Naive thymus-derived CD4-positive, alpha-beta T cell (primary cell): ENCODE data around the gene MYO19. TPM values are rescaled to one million over a fixed set of nuclear protein-coding genes. Genes with fewer than 3 reads are reported as not detected.
"Not testable (repeated sequence)": the region's sequence is repeated elsewhere in the genome, so short reads cannot be mapped to it uniquely, and the experiment has no call there.

Experiments used
- ATAC-seq: fragments of 150-1000 bp; cut with Tn5 transposase; 2 replicates; pipeline ENCODE4 v1.10.0; 2021; ENCODE audit warnings: mild to moderate bottlenecking, moderate library complexity
- CTCF ChIA-PET: fragments of 350-600 bp; sonication (Branson Sonifier 250); formaldehyde crosslinking; loops from one replicate; lab custom pipeline; 2021; ENCODE audit warnings: antibody characterized with exemption; lab: Charles Lee
- POLR2A ChIA-PET: fragments of 350-600 bp; sonication (Branson Sonifier 250); formaldehyde crosslinking; loops from one replicate; lab custom pipeline; 2021; ENCODE audit warnings: antibody characterized with exemption, inconsistent platforms; lab: Charles Lee
- DNase-seq, 9 donors: peaks; one replicate each; pipeline versions ENCODE4 v3.0.0 to v3.0.0-alpha.2; 2020 to 2022; ENCODE audit warnings: mixed read lengths in 1 of 9
- H3K27ac ChIP-seq: one replicate; pipeline ENCODE4 v1.7.0; 2013; ENCODE audit warnings: mild to moderate bottlenecking, low read depth, low read length, moderate library complexity
- H3K27me3 ChIP-seq, 2 donors: one replicate each; pipeline ENCODE4 v1.7.0; 2013; ENCODE audit warnings: low read length in 2 of 2, mild to moderate bottlenecking in 2 of 2, moderate library complexity in 2 of 2; ENCODE audit not compliant: control insufficient read depth in 2 of 2, insufficient read depth in 2 of 2
- H3K36me3 ChIP-seq, 3 experiments: 1 replicate in 2 of 3; 2 replicates in 1 of 3; pipeline ENCODE4 v1.7.0; 2013; ENCODE audit warnings: low read length in 3 of 3, mild to moderate bottlenecking in 3 of 3, moderate library complexity in 1 of 3; ENCODE audit not compliant: insufficient read depth in 3 of 3, control insufficient read depth in 2 of 3
- H3K4me1 ChIP-seq, 2 donors: one replicate each; pipeline ENCODE4 v1.7.0; 2013; ENCODE audit warnings: low read length in 2 of 2, mild to moderate bottlenecking in 2 of 2, moderate library complexity in 1 of 2; ENCODE audit not compliant: control insufficient read depth in 2 of 2, insufficient read depth in 2 of 2
- H3K4me3 ChIP-seq: 2 replicates; pipeline ENCODE4 v1.7.0; 2013; ENCODE audit warnings: mild to moderate bottlenecking, low read length
- H3K9me3 ChIP-seq, 3 experiments: 1 replicate in 2 of 3; 2 replicates in 1 of 3; pipeline ENCODE4 v1.7.0; 2013; ENCODE audit warnings: low read length in 3 of 3; ENCODE audit not compliant: control insufficient read depth in 2 of 3
- H3K27ac Mint-ChIP-seq, 9 donors: one replicate each; pipeline ENCODE4 v1.8.0; 2020 to 2022; ENCODE audit warnings: mixed read lengths in 9 of 9, mild to moderate bottlenecking in 8 of 9, moderate library complexity in 5 of 9, inconsistent platforms in 2 of 9
- H3K27me3 Mint-ChIP-seq, 5 donors: one replicate each; pipeline ENCODE4 v1.8.0; 2021 to 2022; ENCODE audit warnings: mixed read lengths in 5 of 5, mild to moderate bottlenecking in 1 of 5
- H3K36me3 Mint-ChIP-seq, 5 donors: one replicate each; pipeline ENCODE4 v1.8.0; 2020 to 2022; ENCODE audit warnings: mixed read lengths in 5 of 5, mild to moderate bottlenecking in 3 of 5, inconsistent platforms in 1 of 5
- H3K4me1 Mint-ChIP-seq, 7 donors: one replicate each; pipeline ENCODE4 v1.8.0; 2020 to 2022; ENCODE audit warnings: mixed read lengths in 7 of 7, mild to moderate bottlenecking in 3 of 7, inconsistent platforms in 1 of 7
- H3K4me3 Mint-ChIP-seq, 10 donors: one replicate each; pipeline ENCODE4 v1.8.0; 2020 to 2022; ENCODE audit warnings: mild to moderate bottlenecking in 10 of 10, mixed read lengths in 10 of 10, moderate library complexity in 6 of 10, inconsistent platforms in 2 of 10
- H3K9me3 Mint-ChIP-seq, 11 donors: one replicate each; pipeline ENCODE4 v1.8.0; 2020 to 2022; ENCODE audit warnings: mixed read lengths in 11 of 11, mild to moderate bottlenecking in 4 of 11, inconsistent platforms in 1 of 11, moderate library complexity in 1 of 11
- intact Hi-C, 2 donors: fragments of 100-400 bp; cut with micrococcal nuclease; formaldehyde crosslinking; loops; one replicate each; pipeline ENCODE4 v1.15.1; 2023
- polyA plus RNA-seq, 2 donors: library from polyadenylated mRNA; unstranded; fragments of 300-500 nt; fragmentation: Illumina TruSeq; gene quantifications; one replicate each; pipeline ENCODE4 v1.2.3, GENCODE V29; 2021
- total RNA-seq, 6 experiments: library from RNA in 5 of 6; stranded (reverse) in 5 of 6; gene quantifications; 1 replicate in 5 of 6; 2 replicates in 1 of 6; pipeline ENCODE4 v1.2.3 and lab custom pipeline; 2021 to 2026

The MYO19 gene
- total and polyA plus RNA-seq, 7 experiments from 2014 or later, result 4.9 to 114 (median 67.9) TPM

GRCh38 chr17:36485027-36485426 lies 49.6 kb downstream of the MYO19 start:
- no peaks in the 10 kb centered on the region for H3K9me3 ChIP-seq
- H3K9me3 Mint-ChIP-seq, result peaks cover 0 to 1% (median 0%) of the 10 kb centered on the region in 11 donors
- DNase-seq, result no peak
- no peaks in the 10 kb centered on the region for H3K27me3 ChIP-seq
- H3K4me1 Mint-ChIP-seq, result peaks cover 29 to 58% (median 39%) of the 10 kb centered on the region in 7 donors
- intact Hi-C loops, result loop anchor here in 1 of 2 donors (5.0 kb wide), 2 partner anchors 462 to 1122 kb away; partner anchors contain the start of genes AATF and SYNRG
- POLR2A ChIA-PET, result interaction anchor here (0.7 to 2.5 kb wide), 5 partner anchors 39 to 116 kb away, joined by 3 to 12 read pairs (median 5); partner anchors contain the start of genes MRM1 and PIGW
- no peak overlapping the region for H3K27ac ChIP-seq
- peaks cover 0 to 13% (median 11%) of the 10 kb centered on the region in 5 donors for H3K36me3 Mint-ChIP-seq
- H3K4me3 Mint-ChIP-seq, result peak overlapping the region in 9 of 10 donors; percentile 39 to 100 (median 99)
- H3K27me3 Mint-ChIP-seq, result peaks cover 12 to 19% (median 15%) of the 10 kb centered on the region in 5 donors
- no peaks in the 10 kb centered on the region for H3K36me3 ChIP-seq
- H3K4me3 ChIP-seq, result no peak overlapping the region
- CTCF ChIA-PET, result interaction anchor here (0.7 kb wide), 1 partner anchor 10 kb away, joined by 3 read pairs; no protein-coding TSS in a partner anchor
- H3K27ac Mint-ChIP-seq, result peak overlapping the region in 3 of 9 donors; percentile 14 to 100 (median 99)
- H3K4me1 ChIP-seq, result peaks cover 29 to 39% of the 10 kb centered on the region in 2 donors
- no peak for ATAC-seq

DNA sequence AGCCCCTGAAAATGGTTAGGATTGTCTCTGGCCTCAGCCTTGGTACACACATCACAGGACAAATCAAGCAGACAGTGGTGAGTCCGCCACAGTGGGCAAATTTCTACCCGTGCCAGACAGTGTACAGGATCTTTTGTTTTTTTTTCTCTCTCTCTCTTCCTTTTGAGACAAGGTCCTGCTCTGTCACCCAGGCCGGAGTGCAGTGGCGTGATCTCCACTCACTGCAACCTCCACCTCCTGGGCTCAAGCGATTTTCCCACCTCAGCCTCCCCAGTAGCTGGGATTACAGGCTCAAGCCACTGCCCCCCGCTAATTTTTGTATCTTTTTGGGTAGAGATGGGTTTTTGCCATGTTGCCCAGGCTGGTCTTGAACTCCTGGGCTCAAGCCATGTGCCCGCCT lies 50.6 kb downstream of the MYO19 start:
- peak overlapping the region; percentile 25 to 82 (median 66) for H3K4me3 Mint-ChIP-seq
- H3K9me3 Mint-ChIP-seq, H3K36me3 ChIP-seq, H3K27me3 ChIP-seq, ATAC-seq, intact Hi-C loops, H3K27ac ChIP-seq, DNase-seq, H3K4me3 ChIP-seq, H3K9me3 ChIP-seq, H3K36me3 Mint-ChIP-seq: not testable (repeated sequence)
- peaks cover 24 to 35% of the 10 kb centered on the region in 2 donors for H3K4me1 ChIP-seq
- ChIA-PET CTCF (interaction anchor here (0.7 to 1.7 kb wide), 2 partner anchors 9 to 11 kb away, joined by 3 to 4 read pairs; no protein-coding TSS in a partner anchor), POLR2A (interaction anchor here (0.9 to 1.7 kb wide), 2 partner anchors 11 to 62 kb away, joined by 4 to 6 read pairs; no protein-coding TSS in a partner anchor)
- peak overlapping the region in 1 of 9 donors; percentile 13 for H3K27ac Mint-ChIP-seq
- H3K27me3 Mint-ChIP-seq, result peaks cover 12 to 26% (median 22%) of the 10 kb centered on the region in 5 donors
- H3K4me1 Mint-ChIP-seq, result peaks cover 21 to 48% (median 30%) of the 10 kb centered on the region in 7 donors

DNA sequence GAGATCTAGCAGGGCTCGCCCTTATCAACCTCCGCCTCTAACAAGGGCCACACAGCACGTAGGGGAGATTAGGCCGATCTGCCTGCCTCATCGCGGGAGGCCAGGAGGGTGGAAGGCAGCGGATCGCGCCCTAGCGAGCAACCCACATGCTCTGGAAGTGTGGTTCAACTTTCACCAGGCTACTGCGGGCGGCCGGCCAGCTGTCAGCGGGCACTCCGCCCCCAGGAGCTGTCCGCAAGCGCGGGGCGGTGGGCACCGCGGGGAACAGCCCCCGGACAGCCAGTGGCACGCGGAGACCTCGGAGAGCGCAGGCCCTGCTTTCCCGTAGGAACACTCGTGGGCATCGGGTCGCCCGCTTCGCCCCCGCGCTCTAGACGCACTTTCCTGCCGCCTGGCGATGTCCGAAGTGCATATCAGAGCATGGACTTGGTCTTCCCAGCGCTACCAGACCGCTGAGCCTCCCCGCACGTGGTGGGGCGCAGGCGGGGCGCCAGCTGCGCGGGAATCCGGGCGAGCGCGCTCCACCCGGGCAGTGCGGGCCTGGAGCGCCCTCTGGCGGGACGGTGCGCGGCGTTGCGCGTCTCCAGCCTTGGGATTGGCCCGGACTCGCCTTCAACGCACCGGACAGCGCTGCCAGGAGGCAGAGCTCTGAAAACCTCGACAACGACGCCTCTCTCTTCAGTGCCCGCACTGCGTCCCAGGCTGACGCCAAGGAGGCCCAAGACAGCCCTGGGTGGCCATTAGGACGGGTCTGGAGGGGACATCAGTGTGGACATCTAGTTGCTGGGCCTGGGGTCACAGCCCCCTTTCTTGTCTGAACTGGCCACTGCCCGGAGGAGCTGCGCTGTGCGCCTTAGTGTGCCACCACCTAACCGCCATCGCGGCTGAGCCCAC lies 51.8 kb downstream of the MYO19 start:
- no peaks in the 10 kb centered on the region for H3K27me3 ChIP-seq
- peaks cover 20 to 27% of the 10 kb centered on the region in 2 donors for H3K4me1 ChIP-seq
- no peaks in the 10 kb centered on the region for H3K9me3 ChIP-seq
- peaks cover 16 to 39% (median 25%) of the 10 kb centered on the region in 7 donors for H3K4me1 Mint-ChIP-seq
- ATAC-seq (peak; percentile 75), DNase-seq (peak; percentile 53 to 93 (median 76))
- intact Hi-C loops, result loop anchor here (1.0 to 2.0 kb wide), 2 partner anchors 514 kb away; no protein-coding TSS in a partner anchor
- peaks cover 0 to 4% (median 4%) of the 10 kb centered on the region in 5 donors for H3K36me3 Mint-ChIP-seq
- H3K9me3 Mint-ChIP-seq, result peaks cover 0 to 1% (median 0%) of the 10 kb centered on the region in 11 donors
- H3K27ac Mint-ChIP-seq, result peak overlapping the region in 3 of 9 donors; percentile 43 to 46 (median 43)
- H3K27ac ChIP-seq, result no peak overlapping the region
- H3K4me3 ChIP-seq, result peak overlapping the region; percentile 59
- CTCF ChIA-PET, result interaction anchor here (0.5 to 1.7 kb wide), 8 partner anchors 8 to 1065 kb away, joined by 3 to 4 read pairs (median 3); no protein-coding TSS in a partner anchor
- peak overlapping the region; percentile 56 to 83 (median 80) for H3K4me3 Mint-ChIP-seq
- H3K27me3 Mint-ChIP-seq, result peaks cover 12 to 31% (median 24%) of the 10 kb centered on the region in 5 donors
- no peaks in the 10 kb centered on the region for H3K36me3 ChIP-seq
- POLR2A ChIA-PET, result interaction anchor here (0.7 to 1.7 kb wide), 5 partner anchors 12 to 674 kb away, joined by 3 to 6 read pairs (median 4); partner anchors contain the start of genes GGNBP2, MYO19, PIGW and TAF15

DNA sequence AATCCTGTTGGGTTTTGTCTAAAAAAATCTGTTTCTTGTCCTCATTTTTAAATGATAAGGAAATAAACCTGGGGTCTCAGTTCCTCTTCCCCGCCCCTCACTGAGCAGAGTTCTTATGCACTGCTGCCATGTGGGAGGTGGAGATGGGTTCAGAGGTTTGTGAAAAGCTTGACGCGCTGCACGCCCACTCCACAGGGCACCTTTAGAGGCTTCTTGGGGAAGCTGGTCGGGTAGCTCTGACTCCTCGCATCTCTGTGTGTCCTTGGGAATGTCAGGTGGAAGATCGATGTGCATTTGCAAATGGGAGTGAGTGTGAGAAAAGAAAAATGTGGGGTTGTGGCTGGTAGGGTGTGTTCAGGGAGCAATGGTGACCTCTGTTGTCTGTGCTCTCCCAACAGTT lies 52.8 kb downstream of the MYO19 start:
- no peak for ATAC-seq
- peaks cover 13 to 19% of the 10 kb centered on the region in 2 donors for H3K4me1 ChIP-seq
- no peak for DNase-seq
- ChIA-PET CTCF (interaction anchor here (1.3 kb wide), 1 partner anchor 225 kb away, joined by 3 read pairs; no protein-coding TSS in a partner anchor), POLR2A (no interaction called here)
- H3K27ac Mint-ChIP-seq, result no peak overlapping the region
- H3K27ac ChIP-seq, result no peak overlapping the region
- H3K27me3 ChIP-seq, result no peaks in the 10 kb centered on the region
- intact Hi-C loops, result loop anchor here in 1 of 2 donors (2.0 kb wide), 1 partner anchor 513 kb away; no protein-coding TSS in a partner anchor
- peaks cover 0 to 1% (median 0%) of the 10 kb centered on the region in 11 donors for H3K9me3 Mint-ChIP-seq
- H3K4me3 Mint-ChIP-seq, result peak overlapping the region in 9 of 10 donors; percentile 26 to 83 (median 79)
- no peaks in the 10 kb centered on the region for H3K9me3 ChIP-seq
- H3K4me1 Mint-ChIP-seq, result peaks cover 16 to 29% (median 23%) of the 10 kb centered on the region in 7 donors
- no peak overlapping the region for H3K4me3 ChIP-seq
- H3K27me3 Mint-ChIP-seq, result peaks cover 12 to 41% (median 24%) of the 10 kb centered on the region in 5 donors
- H3K36me3 Mint-ChIP-seq, result peaks cover 0 to 4% (median 4%) of the 10 kb centered on the region in 5 donors
- no peaks in the 10 kb centered on the region for H3K36me3 ChIP-seq

GRCh38 chr17:36475346-36475970 lies 59.2 kb downstream of the MYO19 start:
- CTCF ChIA-PET, result no interaction called here

DNA sequence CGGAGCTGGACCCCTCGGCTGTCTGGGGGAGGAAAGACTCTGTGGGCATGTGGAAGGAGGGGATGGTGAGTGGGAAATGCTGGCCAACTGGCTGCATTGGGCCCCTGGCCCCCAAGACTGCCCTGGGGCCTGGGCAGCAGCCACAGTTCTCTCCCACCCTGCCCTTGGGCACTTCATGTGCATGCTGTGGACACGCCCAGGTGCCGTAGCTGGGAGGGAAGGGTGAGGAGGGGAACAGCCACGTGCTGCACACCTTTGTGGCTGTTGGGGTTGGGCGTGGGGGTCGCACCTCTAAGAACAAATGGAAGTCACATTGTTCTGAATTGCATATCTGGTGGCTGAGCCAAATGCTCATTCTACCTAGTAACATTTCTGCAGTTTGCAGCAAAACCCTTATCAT lies 60.1 kb downstream of the MYO19 start:
- intact Hi-C loops, result no loop called here
- H3K9me3 ChIP-seq, result no peaks in the 10 kb centered on the region
- H3K4me3 ChIP-seq, result no peak overlapping the region
- no peaks in the 10 kb centered on the region for H3K9me3 Mint-ChIP-seq
- ChIA-PET POLR2A (no interaction called here), CTCF (no interaction called here)
- H3K36me3 ChIP-seq, result no peaks in the 10 kb centered on the region
- H3K27me3 Mint-ChIP-seq, result peaks cover 0 to 40% (median 26%) of the 10 kb centered on the region in 5 donors
- DNase-seq (no peak), ATAC-seq (no peak)
- no peak overlapping the region for H3K27ac Mint-ChIP-seq
- H3K4me1 Mint-ChIP-seq, result no peaks in the 10 kb centered on the region
- no peaks in the 10 kb centered on the region for H3K27me3 ChIP-seq
- no peaks in the 10 kb centered on the region for H3K36me3 Mint-ChIP-seq
- H3K4me3 Mint-ChIP-seq, result no peak overlapping the region
- H3K27ac ChIP-seq, result no peak overlapping the region
- H3K4me1 ChIP-seq, result no peaks in the 10 kb centered on the region

More at GRCh38 chr17:36475346-36475970, 59.2 kb downstream of the MYO19 start:
- no peak overlapping the region for H3K4me3 Mint-ChIP-seq
- Histone ChIP-seq H3K4me1 (no peaks in the 10 kb centered on the region), H3K27ac (no peak overlapping the region), H3K36me3 (no peaks in the 10 kb centered on the region), H3K9me3 (no peaks in the 10 kb centered on the region), H3K4me3 (no peak overlapping the region), H3K27me3 (no peaks in the 10 kb centered on the region)
- POLR2A ChIA-PET, result no interaction called here
- no peak overlapping the region for H3K27ac Mint-ChIP-seq
- no peaks in the 10 kb centered on the region for H3K36me3 Mint-ChIP-seq
- H3K4me1 Mint-ChIP-seq, result no peaks in the 10 kb centered on the region
- DNase-seq (no peak), ATAC-seq (no peak)
- intact Hi-C loops, result no loop called here
- no peaks in the 10 kb centered on the region for H3K9me3 Mint-ChIP-seq
- peaks cover 0 to 41% (median 30%) of the 10 kb centered on the region in 5 donors for H3K27me3 Mint-ChIP-seq
